Endodermal cell (in vitro differentiated cells): ENCODE results near the gene KLHL14. TPM values are rescaled to one million over a fixed set of nuclear protein-coding genes. Genes with fewer than 3 reads are reported as not detected.

ENCODE experiments used
- DNase-seq: peaks from one replicate; pipeline ENCODE4 v3.0.0-alpha.2; 2017
- H3K27ac ChIP-seq: 2 replicates; pipeline ENCODE4 v1.5.1; 2013; ENCODE audit warnings: mild to moderate bottlenecking, low read depth, low read length, moderate library complexity
- H3K27me3 ChIP-seq: 2 replicates; pipeline ENCODE4 v1.6.1; 2013; ENCODE audit warnings: mild to moderate bottlenecking, low read length, moderate library complexity; ENCODE audit not compliant: insufficient read depth, control insufficient read depth, poor library complexity, severe bottlenecking
- H3K36me3 ChIP-seq: 2 replicates; pipeline ENCODE4 v1.7.0; 2013; ENCODE audit warnings: mild to moderate bottlenecking, low read length, moderate library complexity; ENCODE audit not compliant: control insufficient read depth, insufficient read depth
- H3K4me1 ChIP-seq: one replicate; pipeline ENCODE4 v1.7.0; 2013; ENCODE audit warnings: low read length; ENCODE audit not compliant: control insufficient read depth, insufficient read depth
- H3K4me3 ChIP-seq: 2 replicates; pipeline ENCODE4 v1.5.1; 2013; ENCODE audit warnings: mild to moderate bottlenecking, low read length, moderate library complexity
- H3K9ac ChIP-seq: 2 replicates; pipeline ENCODE4 v1.6.1; 2013; ENCODE audit warnings: mild to moderate bottlenecking, low read length, moderate library complexity; ENCODE audit not compliant: poor library complexity, severe bottlenecking; ENCODE audit errors: extremely low read depth
- H3K9me3 ChIP-seq: 2 replicates; pipeline ENCODE4 v1.6.1; 2013; ENCODE audit warnings: mild to moderate bottlenecking, low read length, moderate library complexity; ENCODE audit not compliant: control insufficient read depth
- H3K27ac Mint-ChIP-seq: 2 replicates; pipeline ENCODE4 v1.8.0; 2020; ENCODE audit warnings: mixed read lengths
- H3K27me3 Mint-ChIP-seq: 2 replicates; pipeline ENCODE4 v1.8.0; 2021; ENCODE audit warnings: mild to moderate bottlenecking, mixed read lengths; ENCODE audit not compliant: insufficient read depth
- H3K36me3 Mint-ChIP-seq: 2 replicates; pipeline ENCODE4 v1.8.0; 2020; ENCODE audit warnings: low read depth, mixed read lengths
- H3K4me1 Mint-ChIP-seq: 2 replicates; pipeline ENCODE4 v1.8.0; 2020; ENCODE audit warnings: mixed read lengths
- H3K4me3 Mint-ChIP-seq: 2 replicates; pipeline ENCODE4 v1.8.0; 2020; ENCODE audit warnings: mild to moderate bottlenecking, moderate library complexity, mixed read lengths
- H3K9me3 Mint-ChIP-seq: 2 replicates; pipeline ENCODE4 v1.8.0; 2020; ENCODE audit warnings: mild to moderate bottlenecking, mixed read lengths
- WGBS, 2 experiments: methylation state at CpG; one replicate each; pipeline versions ENCODE4 v1.1.5 to v1.1.7; 2013; ENCODE audit warnings: missing lambda C conversion rate in 2 of 2, mixed read lengths in 1 of 2; ENCODE audit not compliant: insufficient coverage in 1 of 2, insufficient read length in 1 of 2; 5-methylcytosine and 5-hydroxymethylcytosine counted together
- total RNA-seq, 2 donors: library from RNA; stranded (reverse); fragmentation: NEBNext Ultra II Directional in 1 of 2; extraction: Animal tissue kit (Norgen Biotek cat#: 25700) in 1 of 2; gene quantifications; 2 replicates in 1 of 2; 3 replicates in 1 of 2; pipeline ENCODE4 v1.2.1, GENCODE V29; 2021
- TF ChIP-seq, protein P1 (sequence below): fragments of 200-600 bp; sonication (generic); conservative IDR thresholded peaks from 2 replicates; pipeline ENCODE4 v1.5.0; 2021; ENCODE audit warnings: antibody characterized with exemption, mild to moderate bottlenecking

KLHL14 gene
- total RNA-seq, 2 donors from 2014 or later, result 4.2 TPM

DNA sequence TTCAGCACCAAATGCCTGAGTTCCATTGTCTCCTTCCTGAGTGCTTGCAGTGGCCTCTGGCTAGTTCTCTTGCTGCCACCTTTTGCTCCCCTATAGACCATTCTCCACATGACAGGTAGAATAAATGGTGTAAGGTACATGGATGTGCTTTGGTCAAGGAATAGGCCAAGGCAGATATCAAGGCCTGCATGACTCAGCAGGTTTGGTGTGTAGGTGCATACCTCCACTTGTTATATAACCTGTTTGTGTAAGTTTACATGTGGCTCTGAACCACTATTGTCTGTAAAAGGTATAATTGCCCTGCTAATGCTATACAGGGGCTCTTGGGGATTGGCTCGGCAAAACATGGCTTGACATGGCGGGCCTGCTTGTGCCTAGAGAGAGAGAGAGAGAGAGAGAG, 143.5 kb downstream of the KLHL14 start:
- Histone ChIP-seq H3K9me3 (no peaks in the 10 kb centered on the region), H3K27ac (no peak overlapping the region), H3K27me3 (no peaks in the 10 kb centered on the region), H3K4me1 (peaks cover 5% of the 10 kb centered on the region), H3K9ac (no peak overlapping the region), H3K4me3 (no peak overlapping the region), H3K36me3 (no peaks in the 10 kb centered on the region)
- whole genome bisulfite sequencing, 2 experiments, result 90 to 100% methylated on average over 2 of the region's 2 CpGs
- Mint-ChIP-seq H3K4me1 (peaks cover 4% of the 10 kb centered on the region), H3K4me3 (no peak overlapping the region), H3K27ac (no peak overlapping the region), H3K36me3 (no peaks in the 10 kb centered on the region), H3K27me3 (no peaks in the 10 kb centered on the region), H3K9me3 (no peaks in the 10 kb centered on the region)
- DNase-seq, result no peak
- TF ChIP-seq, protein P1, sequence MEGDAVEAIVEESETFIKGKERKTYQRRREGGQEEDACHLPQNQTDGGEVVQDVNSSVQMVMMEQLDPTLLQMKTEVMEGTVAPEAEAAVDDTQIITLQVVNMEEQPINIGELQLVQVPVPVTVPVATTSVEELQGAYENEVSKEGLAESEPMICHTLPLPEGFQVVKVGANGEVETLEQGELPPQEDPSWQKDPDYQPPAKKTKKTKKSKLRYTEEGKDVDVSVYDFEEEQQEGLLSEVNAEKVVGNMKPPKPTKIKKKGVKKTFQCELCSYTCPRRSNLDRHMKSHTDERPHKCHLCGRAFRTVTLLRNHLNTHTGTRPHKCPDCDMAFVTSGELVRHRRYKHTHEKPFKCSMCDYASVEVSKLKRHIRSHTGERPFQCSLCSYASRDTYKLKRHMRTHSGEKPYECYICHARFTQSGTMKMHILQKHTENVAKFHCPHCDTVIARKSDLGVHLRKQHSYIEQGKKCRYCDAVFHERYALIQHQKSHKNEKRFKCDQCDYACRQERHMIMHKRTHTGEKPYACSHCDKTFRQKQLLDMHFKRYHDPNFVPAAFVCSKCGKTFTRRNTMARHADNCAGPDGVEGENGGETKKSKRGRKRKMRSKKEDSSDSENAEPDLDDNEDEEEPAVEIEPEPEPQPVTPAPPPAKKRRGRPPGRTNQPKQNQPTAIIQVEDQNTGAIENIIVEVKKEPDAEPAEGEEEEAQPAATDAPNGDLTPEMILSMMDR, result no peak

DNA sequence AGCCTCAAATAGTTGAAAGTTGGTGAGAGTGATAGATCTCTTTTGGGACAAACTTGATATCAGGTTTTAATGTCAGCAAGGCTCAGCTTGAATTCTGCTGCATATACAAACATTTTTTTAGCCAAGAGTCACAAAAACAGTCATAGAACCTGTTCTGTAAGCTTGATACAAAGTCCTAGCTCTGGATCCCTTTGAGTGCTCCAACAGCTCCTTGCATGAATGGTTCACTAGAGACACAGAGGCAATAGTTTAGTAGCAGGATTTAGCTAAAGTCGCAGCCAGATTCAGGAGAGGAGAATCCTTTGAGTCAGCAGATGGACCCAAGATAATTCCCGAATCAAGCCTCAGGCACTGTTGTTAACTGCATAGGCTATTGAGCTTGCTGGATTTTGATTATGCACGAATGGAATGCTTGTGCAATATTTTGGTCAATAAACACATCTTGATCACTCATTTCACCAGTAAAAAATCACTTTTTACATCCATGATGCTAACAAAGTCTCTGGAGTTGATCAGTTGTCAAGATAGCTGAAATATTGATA, 148.6 kb downstream of the KLHL14 start:
- Mint-ChIP-seq H3K27me3 (no peaks in the 10 kb centered on the region), H3K27ac (no peak overlapping the region), H3K4me3 (no peak overlapping the region), H3K9me3 (no peaks in the 10 kb centered on the region), H3K4me1 (peaks cover 4% of the 10 kb centered on the region), H3K36me3 (no peaks in the 10 kb centered on the region)
- H3K27me3 ChIP-seq, result no peaks in the 10 kb centered on the region
- H3K9me3 ChIP-seq, result no peaks in the 10 kb centered on the region
- WGBS, 2 experiments, result 93 to 100% methylated on average over 2 to 3 of the region's 3 CpGs
- no peak for DNase-seq
- TF ChIP-seq, protein P1, result no peak
- H3K9ac ChIP-seq, result no peak overlapping the region
- no peak overlapping the region for H3K4me3 ChIP-seq
- no peak overlapping the region for H3K27ac ChIP-seq
- peaks cover 5% of the 10 kb centered on the region for H3K4me1 ChIP-seq
- no peaks in the 10 kb centered on the region for H3K36me3 ChIP-seq

DNA sequence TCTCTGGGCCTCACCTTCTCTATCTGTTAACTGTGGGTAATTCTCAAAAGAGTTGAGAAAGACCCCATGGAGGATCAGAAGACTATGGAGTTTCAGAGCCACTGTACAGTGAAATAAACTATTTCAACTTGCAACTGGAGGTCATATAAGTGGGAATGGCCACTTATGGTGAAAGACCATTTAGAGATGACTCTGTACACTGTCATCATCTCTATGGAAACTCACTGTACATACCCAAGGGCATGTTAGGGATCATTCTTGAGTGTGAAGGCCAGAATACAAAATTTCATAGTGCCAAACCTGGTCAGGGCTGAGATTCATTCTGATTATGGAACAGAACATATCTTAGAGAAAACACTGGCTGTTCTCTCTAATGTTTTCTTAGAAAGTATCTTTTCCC, 149.3 kb downstream of the KLHL14 start:
- Mint-ChIP-seq H3K36me3 (no peaks in the 10 kb centered on the region), H3K4me1 (peaks cover 4% of the 10 kb centered on the region), H3K4me3 (no peak overlapping the region), H3K9me3 (no peaks in the 10 kb centered on the region), H3K27me3 (no peaks in the 10 kb centered on the region), H3K27ac (no peak overlapping the region)
- H3K9me3 ChIP-seq, result no peaks in the 10 kb centered on the region
- H3K27ac ChIP-seq, result no peak overlapping the region
- DNase-seq, result no peak
- TF ChIP-seq, protein P1, result no peak
- H3K4me1 ChIP-seq, result peaks cover 5% of the 10 kb centered on the region
- H3K36me3 ChIP-seq, result no peaks in the 10 kb centered on the region
- H3K4me3 ChIP-seq, result no peak overlapping the region
- no peaks in the 10 kb centered on the region for H3K27me3 ChIP-seq
- no peak overlapping the region for H3K9ac ChIP-seq
